Putamen (tissue), 1 donor: ENCODE measurements around the gene WNT2.
"Not testable (repeated sequence)": the region's sequence is repeated elsewhere in the genome, so short reads cannot be mapped to it uniquely, and the experiment has no call there.

Source experiments
- DNase-seq: peaks from one replicate; pipeline ENCODE4 v3.0.0-alpha.2; 2016; ENCODE audit warnings: low spot score

Gene WNT2

DNA sequence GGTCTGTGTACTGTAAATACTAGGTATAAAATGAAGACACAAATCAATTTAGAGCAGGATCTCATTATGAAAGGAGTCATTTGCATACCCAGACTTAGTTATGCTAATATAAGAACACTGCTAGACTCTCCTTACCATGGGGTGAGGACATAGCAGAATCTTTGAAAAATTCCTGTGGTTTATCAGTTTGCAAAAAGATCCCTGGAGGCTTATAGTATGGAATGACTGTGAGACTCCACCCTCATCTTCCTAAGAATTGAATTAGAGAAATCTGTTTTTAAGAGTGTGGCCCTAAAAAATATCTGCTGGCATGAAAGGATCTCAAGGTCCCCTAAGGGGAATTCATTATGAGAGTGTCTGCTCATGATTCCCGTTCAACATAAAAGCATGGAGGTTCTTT is 63.2 kb downstream of the WNT2 start:
- DNase-seq: no peak

GRCh38 chr7:117251687-117252086 is 71.2 kb downstream of the WNT2 start:
- DNase-seq: no peak

DNA sequence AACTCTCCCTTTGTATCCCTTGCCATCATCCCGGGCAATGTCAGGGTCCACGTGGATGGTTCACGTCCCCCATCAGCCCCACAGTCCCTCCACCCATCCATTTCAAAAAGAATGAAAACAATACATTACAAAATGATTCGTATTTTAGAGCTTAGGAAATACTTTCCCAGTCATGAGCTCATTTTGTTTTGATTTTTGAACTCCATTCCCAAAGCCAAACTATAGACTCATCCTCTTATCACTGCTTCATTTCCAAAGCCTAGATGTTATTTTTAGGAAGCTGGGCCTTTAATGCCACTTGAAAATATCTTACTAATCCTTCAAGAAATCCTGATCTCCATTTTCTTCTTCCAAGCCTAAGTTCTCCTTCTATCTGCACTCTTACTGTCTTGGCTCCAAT is 72.1 kb downstream of the WNT2 start:
- no peak for DNase-seq

DNA sequence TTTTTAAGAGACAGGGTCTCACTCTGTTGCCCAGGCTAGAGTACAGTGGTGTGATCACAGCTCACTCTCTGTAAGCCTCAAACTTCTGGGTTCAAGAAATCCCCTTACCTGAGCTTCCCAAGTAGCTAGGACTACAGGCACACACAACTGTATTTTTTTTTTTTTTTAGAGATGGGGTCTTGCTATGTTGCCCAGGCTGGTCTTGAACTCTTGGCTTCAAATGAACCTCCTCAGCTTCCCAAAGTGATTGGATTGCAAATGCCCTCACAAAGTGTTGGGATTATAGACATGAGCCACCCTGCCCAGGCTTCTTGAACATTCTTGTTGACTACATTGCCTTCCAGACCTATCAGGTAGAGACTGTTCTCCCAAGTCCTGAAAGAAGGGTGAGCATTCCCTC is 72.6 kb downstream of the WNT2 start:
- DNase-seq: no peak

GRCh38 chr7:117249696-117250095 is 73.2 kb downstream of the WNT2 start:
- no peak for DNase-seq

DNA sequence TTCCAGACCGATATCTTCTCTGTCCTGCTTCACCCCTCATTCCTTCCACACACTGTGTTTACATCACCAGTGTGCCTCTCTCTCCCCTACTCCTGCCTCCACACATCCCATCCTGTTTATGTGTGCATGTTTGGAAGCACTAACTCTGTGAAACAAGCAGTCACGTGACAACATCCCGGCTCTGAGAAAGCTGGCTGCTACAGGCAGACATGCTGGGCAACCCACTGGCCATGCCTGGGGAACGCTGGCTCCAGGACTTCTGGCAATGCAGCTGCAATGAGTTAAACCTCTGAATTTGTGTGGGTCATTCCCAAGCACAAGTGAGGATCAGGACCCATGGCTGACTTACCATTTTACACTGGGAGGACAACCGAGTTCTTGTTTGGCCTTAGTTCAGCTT is 74.0 kb downstream of the WNT2 start:
- no peak for DNase-seq

GRCh38 chr7:117247809-117248208 is 75.0 kb downstream of the WNT2 start:
- DNase-seq: no peak

GRCh38 chr7:117245703-117246102 is 77.2 kb downstream of the WNT2 start:
- not testable (repeated sequence) for DNase-seq

DNA sequence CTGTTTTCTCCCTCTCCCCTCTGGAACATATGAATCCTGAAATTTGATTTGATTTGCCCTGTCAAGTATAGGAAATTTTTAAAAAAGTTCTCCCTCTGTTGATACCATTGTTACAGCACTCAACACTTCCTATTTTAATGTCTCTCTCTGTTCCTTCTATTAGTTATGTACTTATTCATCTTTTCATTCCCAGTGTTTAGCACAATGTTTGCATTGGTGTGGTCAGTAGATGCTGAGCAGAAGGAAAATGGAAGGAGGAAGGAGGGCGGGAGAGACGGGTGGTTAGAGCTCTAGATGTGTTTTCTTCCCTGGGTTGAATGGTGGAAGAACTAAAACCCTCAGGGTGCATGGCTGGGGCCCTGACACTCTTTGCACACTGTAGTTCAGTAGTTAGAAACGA is 79.5 kb downstream of the WNT2 start:
- no peak for DNase-seq

- no peak for DNase-seq
These were observed 81.8 kb downstream of the WNT2 start for GRCh38 chr7:117241088-117241487.

- no peak for DNase-seq
These were observed 83.9 kb downstream of the WNT2 start for GRCh38 chr7:117238937-117239336.

DNA sequence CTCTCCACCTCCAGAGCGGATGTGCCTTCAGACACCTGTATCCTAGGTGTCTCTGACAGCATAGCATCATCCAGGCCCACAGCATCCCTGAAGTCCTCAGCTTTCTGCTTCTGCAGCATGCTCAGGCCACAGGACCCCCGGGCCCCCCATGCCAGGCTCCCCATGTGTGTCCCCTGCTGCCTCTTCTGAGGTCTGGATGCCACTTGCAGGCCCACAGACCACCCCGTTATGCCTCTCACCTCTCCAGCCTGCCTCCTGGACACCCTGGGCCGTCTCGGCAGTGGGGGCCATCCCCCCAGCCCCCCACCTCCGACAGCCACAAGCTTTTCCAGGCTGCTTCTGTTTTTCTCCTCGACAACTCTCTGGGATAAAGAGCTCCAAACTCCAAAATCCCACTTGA is 84.4 kb downstream of the WNT2 start:
- DNase-seq: no peak

DNA sequence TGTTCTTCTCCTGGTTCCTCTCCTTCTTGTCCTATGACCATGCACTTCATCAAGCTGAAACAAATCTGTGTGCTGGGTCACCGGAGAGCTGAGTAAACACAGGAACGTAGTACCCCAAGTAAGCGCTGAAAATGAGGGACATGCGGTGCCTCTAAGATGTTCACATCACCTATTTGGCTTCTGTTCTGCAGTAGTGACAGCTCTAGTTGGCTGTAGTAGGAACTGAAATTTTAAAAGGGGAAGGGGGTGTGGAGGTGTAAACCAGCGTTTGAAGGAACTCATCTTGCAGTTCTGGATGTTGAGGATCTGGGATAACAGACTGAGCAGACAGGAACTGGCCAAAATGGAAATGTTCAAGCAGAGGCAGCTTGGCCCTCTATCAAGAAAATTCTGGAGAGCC is 85.2 kb downstream of the WNT2 start:
- no peak for DNase-seq

DNA sequence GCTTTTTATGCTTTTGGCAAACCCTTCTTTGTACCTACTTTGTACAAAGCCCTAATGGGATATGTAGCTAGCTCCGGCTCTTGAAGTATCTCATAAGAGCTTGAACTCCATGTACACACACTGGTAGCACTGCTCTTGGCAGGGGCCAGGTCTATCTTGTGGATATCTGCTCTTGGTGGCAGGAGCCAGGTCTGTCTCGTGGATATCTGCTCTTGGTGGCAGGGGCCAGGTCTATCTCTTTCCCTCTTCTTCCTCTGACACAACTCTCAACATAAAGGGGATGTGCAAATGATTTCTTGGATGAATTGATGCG is 91.9 kb downstream of the WNT2 start:
- no peak for DNase-seq

DNA sequence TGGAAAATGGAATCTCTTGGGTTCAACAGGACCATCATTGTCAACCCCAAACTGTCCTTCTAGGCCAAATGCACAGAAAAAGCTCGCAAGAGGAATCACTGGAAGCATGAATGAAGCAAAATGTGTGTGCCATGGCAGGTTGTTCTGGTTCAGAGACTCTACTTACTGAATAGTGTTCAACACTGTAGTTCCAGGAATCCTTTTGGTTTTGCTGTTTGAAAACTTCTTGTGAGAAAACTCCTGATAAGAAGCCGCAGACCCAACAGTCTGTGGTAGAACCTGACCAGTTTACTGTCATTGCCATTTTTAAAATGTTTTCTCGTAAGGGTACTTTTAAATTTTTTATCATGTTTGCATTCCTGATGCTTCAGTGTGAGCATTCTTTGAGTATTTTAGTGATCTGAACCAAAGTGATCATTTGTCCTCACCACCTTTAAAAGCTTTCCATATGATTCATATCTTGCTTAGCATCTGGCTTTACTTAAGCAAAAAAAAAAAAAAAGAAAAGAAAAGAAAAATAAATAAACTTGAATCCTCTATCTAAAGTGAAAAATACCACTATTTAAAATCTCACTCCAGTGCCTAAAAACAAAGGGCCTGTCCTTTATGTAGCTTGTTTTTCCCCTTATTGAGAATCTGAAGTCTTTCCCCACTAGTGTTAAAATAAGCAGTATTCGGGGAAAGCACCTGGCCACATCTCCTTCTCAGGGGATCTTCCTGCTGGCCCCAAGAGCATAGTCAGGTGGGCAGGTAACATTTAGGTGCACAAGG is 92.4 kb downstream of the WNT2 start:
- DNase-seq: no peak

DNA sequence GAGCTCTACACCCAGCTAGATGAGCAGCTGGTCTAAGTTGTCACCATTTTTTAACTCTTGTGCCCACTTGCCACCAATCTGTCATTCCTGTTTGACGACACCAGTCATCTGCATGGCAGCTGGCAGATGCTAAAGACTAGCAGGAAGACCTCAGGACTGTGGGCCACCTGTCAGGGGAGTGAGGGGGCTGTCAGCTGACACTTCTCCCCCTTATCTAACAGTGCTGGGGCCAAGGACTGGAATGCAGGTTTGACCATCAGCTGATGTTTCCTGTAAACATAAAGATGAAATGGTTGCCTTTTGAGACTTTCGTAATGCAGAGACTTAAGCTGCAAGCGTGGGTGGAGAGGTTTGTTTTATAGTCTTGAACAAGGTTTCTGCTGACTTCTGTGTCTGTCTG is 93.5 kb downstream of the WNT2 start:
- no peak for DNase-seq

GRCh38 chr7:117227091-117227490 is 95.8 kb downstream of the WNT2 start:
- DNase-seq: no peak

GRCh38 chr7:117225536-117225935 is 97.3 kb downstream of the WNT2 start:
- no peak for DNase-seq
